Keratinocyte (primary cell): ENCODE data around the gene TDRD10. TPM values are rescaled to one million over a fixed set of nuclear protein-coding genes. Genes with fewer than 3 reads are reported as not detected.

Experiments
- DNase-seq: peaks from one replicate; pipeline ENCODE4 v3.0.0-alpha.2; 2011; ENCODE audit warnings: low read depth, missing footprints, low spot score
- FAIRE-seq: peaks from 2 replicates; lab custom pipeline; 2011; peaks lifted over from hg19 to GRCh38; lab: Jason Lieb, UNC
- H2AFZ ChIP-seq: 2 replicates; pipeline ENCODE4 v1.6.0; 2012; ENCODE audit warnings: low read length, control low read depth, inconsistent platforms; ENCODE audit not compliant: control insufficient read depth
- H3K27ac ChIP-seq: 2 replicates; pipeline ENCODE4 v1.5.1; 2011; ENCODE audit warnings: low read length; ENCODE audit not compliant: control insufficient read depth, insufficient read depth
- H3K27me3 ChIP-seq: 3 replicates; pipeline ENCODE4 v1.6.0; 2011; ENCODE audit warnings: low read length; ENCODE audit not compliant: control insufficient read depth, insufficient read depth; ENCODE audit errors: extremely low read depth
- H3K36me3 ChIP-seq, 2 experiments: 2 replicates in 1 of 2; 3 replicates in 1 of 2; pipeline ENCODE4 v1.5.1; 2011; ENCODE audit warnings: low read length in 2 of 2, mild to moderate bottlenecking in 1 of 2; ENCODE audit not compliant: control insufficient read depth in 2 of 2, insufficient read depth in 2 of 2; ENCODE audit errors: extremely low read depth in 1 of 2
- H3K4me1 ChIP-seq: 3 replicates; pipeline ENCODE4 v1.5.1; 2011; ENCODE audit warnings: low read length; ENCODE audit not compliant: control insufficient read depth, insufficient read depth; ENCODE audit errors: extremely low read depth
- H3K4me2 ChIP-seq: 3 replicates; pipeline ENCODE4 v1.6.0; 2011; ENCODE audit warnings: low read depth, low read length; ENCODE audit not compliant: control insufficient read depth, insufficient read depth; ENCODE audit errors: extremely low read depth
- H3K4me3 ChIP-seq, 3 experiments: fragments of 200-600 bp in 1 of 3; sonication (generic) in 1 of 3; 2 replicates in 2 of 3; 3 replicates in 1 of 3; pipeline ENCODE4 v1.5.1; 2011 to 2016; ENCODE audit warnings: low read length in 3 of 3, mild to moderate bottlenecking in 3 of 3, control low read depth in 2 of 3, inconsistent platforms in 1 of 3, low read depth in 1 of 3, mixed read lengths in 1 of 3, mixed run types in 1 of 3, moderate library complexity in 1 of 3; ENCODE audit not compliant: control insufficient read depth in 2 of 3, insufficient read depth in 2 of 3; ENCODE audit errors: extremely low read depth in 1 of 3
- H3K79me2 ChIP-seq: 2 replicates; pipeline ENCODE4 v1.6.0; 2012; ENCODE audit warnings: low read length; ENCODE audit not compliant: control insufficient read depth, insufficient read depth
- H3K9ac ChIP-seq: 3 replicates; pipeline ENCODE4 v1.6.0; 2011; ENCODE audit warnings: low read length; ENCODE audit not compliant: control insufficient read depth, insufficient read depth; ENCODE audit errors: extremely low read depth
- H3K9me1 ChIP-seq: 3 replicates; pipeline ENCODE4 v1.6.0; 2011; ENCODE audit warnings: low read length; ENCODE audit not compliant: control insufficient read depth, insufficient read depth; ENCODE audit errors: extremely low read depth
- H3K9me3 ChIP-seq: 2 replicates; pipeline ENCODE4 v1.5.1; 2012; ENCODE audit warnings: low read depth, low read length; ENCODE audit not compliant: control insufficient read depth
- H4K20me1 ChIP-seq: 3 replicates; pipeline ENCODE4 v1.6.0; 2011; ENCODE audit warnings: low read length; ENCODE audit not compliant: control insufficient read depth, insufficient read depth; ENCODE audit errors: extremely low read depth
- EZH2 ChIP-seq: IDR thresholded peaks from one replicate; pipeline ENCODE4 v1.6.1; 2012; ENCODE audit warnings: inconsistent platforms, mild to moderate bottlenecking, low read length, moderate library complexity
- dilution Hi-C: fragments of 300-500 bp; cut with MboI; formaldehyde crosslinking; loops from one replicate; pipeline ENCODE4 v1.7.0; 2020; ENCODE audit warnings: low sequenced_read_pairs; ENCODE audit not compliant: extremely low pct_ligation_motif_present
- polyA plus RNA-seq, 5 experiments: library from polyadenylated mRNA; depleted of rRNA in 3 of 5; stranded (reverse) in 3 of 5; stranded (forward) in 1 of 5; unstranded in 1 of 5; fragments of >200 nt; gene quantifications; 1 replicate in 1 of 5; 2 replicates in 3 of 5; 3 replicates in 1 of 5; pipeline versions ENCODE4 v1.2.1 to v1.2.3, GENCODE V29; 2011 to 2012; ENCODE audit warnings: missing spikeins in 2 of 5, low read depth in 1 of 5, low replicate concordance in 1 of 5
- TF ChIP-seq, protein P1 (sequence below), 3 experiments: IDR thresholded peaks in 1 of 3; conservative IDR thresholded peaks in 1 of 3; optimal IDR thresholded peaks in 1 of 3; 2 replicates in 2 of 3; 3 replicates in 1 of 3; pipeline versions ENCODE3 to v1.5.1; 2011; ENCODE audit warnings: low read length in 3 of 3, mild to moderate bottlenecking in 3 of 3, moderate library complexity in 2 of 3, control low read depth in 1 of 3, inconsistent platforms in 1 of 3; ENCODE audit not compliant: insufficient read depth in 2 of 3; ENCODE audit errors: extremely low read depth in 1 of 3

The TDRD10 gene
- polyA plus RNA-seq, 1 donor (not counting 4 experiments of a cell fraction or from before 2014, with no cell fraction given) = not detected

DNA sequence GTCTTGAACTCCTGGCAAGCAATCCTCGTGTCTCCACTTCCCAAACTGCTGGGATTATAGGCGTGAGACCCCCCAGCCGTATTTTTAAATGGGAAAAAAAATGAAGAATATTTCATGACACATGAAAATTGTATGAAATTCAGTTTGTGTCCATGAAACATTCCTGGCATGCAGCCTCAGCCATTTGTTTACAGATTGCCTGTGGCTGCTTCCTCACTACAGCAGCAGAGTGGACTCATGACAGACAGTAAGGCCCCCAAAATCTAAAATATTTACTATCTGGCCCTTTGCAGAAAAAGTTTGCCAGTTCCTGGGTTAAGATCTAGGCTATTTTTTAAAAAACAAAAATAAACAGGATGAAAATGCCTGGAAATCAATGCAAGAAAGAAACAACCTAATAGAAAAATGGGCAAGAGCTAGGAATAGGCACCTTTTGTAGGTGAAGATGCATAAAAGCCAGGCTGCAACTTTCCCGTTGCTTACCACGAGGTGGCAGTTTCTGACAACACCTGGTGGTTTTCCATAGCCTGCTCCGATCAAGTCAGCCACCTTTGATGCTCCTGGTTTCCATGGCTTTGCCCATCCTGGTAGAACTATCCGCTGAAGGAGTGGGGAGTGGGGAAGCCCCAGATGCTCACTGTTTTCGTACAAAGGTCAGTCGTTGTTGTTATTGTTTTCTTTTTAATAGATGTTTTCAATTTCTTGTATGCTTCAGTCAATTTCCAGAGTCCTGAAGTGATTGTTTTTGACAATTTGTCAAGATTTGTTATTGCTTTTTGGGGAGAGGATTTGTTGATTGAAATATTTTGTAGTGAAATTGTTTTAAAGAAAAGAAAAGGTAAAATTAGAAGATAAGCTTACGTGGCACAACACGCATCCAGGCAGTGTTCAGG is 32.2 kb downstream of the TDRD10 start:
- H4K20me1 ChIP-seq = no peaks in the 10 kb centered on the region
- dilution Hi-C loops = no loop called here
- FAIRE-seq (peak; percentile 53), DNase-seq (no peak)
- H3K27me3 ChIP-seq = peaks cover 13% of the 10 kb centered on the region
- no peaks in the 10 kb centered on the region for H3K9me1 ChIP-seq
- no peak overlapping the region for H3K9ac ChIP-seq
- H3K27ac ChIP-seq = no peak overlapping the region
- no peak overlapping the region for H2AFZ ChIP-seq
- no peaks in the 10 kb centered on the region for H3K4me1 ChIP-seq
- H3K4me2 ChIP-seq = no peak overlapping the region
- H3K4me3 ChIP-seq = no peak overlapping the region
- no peaks in the 10 kb centered on the region for H3K9me3 ChIP-seq
- TF ChIP-seq, protein P1, sequence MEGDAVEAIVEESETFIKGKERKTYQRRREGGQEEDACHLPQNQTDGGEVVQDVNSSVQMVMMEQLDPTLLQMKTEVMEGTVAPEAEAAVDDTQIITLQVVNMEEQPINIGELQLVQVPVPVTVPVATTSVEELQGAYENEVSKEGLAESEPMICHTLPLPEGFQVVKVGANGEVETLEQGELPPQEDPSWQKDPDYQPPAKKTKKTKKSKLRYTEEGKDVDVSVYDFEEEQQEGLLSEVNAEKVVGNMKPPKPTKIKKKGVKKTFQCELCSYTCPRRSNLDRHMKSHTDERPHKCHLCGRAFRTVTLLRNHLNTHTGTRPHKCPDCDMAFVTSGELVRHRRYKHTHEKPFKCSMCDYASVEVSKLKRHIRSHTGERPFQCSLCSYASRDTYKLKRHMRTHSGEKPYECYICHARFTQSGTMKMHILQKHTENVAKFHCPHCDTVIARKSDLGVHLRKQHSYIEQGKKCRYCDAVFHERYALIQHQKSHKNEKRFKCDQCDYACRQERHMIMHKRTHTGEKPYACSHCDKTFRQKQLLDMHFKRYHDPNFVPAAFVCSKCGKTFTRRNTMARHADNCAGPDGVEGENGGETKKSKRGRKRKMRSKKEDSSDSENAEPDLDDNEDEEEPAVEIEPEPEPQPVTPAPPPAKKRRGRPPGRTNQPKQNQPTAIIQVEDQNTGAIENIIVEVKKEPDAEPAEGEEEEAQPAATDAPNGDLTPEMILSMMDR (optimal IDR thresholded peaks at IDR 0.05 in 1 of 3, IDR thresholded peaks at IDR 0.05 in 1 of 3, conservative IDR thresholded peaks at IDR 0.05 in 1 of 3; ENCODE audit: extremely low read depth in 1 of 3, insufficient read depth in 2 of 3, low read length in 3 of 3) = peak; percentile 80 to 87 (median 85)
- TF ChIP-seq EZH2 = no peak
- H3K36me3 ChIP-seq = no peaks in the 10 kb centered on the region
- H3K79me2 ChIP-seq = no peaks in the 10 kb centered on the region

DNA sequence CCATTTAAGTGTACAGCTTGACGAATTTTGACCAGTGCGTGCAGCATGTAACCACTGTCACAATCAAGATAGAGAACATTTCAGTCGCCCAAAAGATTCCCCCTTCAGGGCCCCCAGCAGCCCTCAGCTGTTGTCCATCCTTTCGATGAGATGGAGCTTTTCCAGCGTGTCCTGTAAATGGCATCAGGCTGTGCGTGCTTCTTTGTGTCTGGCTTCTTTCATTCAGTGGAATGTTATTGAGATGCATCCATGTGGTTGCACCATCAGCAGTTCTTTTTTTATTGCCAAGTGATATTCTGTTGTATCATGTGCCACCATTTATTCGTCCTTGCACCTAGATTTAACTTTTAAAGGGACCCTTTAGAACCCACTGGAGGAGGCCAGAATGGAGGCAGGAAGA is 34.6 kb downstream of the TDRD10 start:
- Histone ChIP-seq H3K27ac (no peak overlapping the region), H3K36me3 (no peaks in the 10 kb centered on the region), H2AFZ (no peak overlapping the region), H3K79me2 (no peaks in the 10 kb centered on the region), H3K4me3 (no peak overlapping the region), H3K9me3 (no peaks in the 10 kb centered on the region), H3K4me2 (no peak overlapping the region), H3K4me1 (no peaks in the 10 kb centered on the region), H3K27me3 (peaks cover 20% of the 10 kb centered on the region), H3K9me1 (no peaks in the 10 kb centered on the region), H4K20me1 (no peaks in the 10 kb centered on the region), H3K9ac (no peak overlapping the region)
- dilution Hi-C loops = no loop called here
- DNase-seq (no peak), FAIRE-seq (no peak)
- TF ChIP-seq EZH2 = no peak
- TF ChIP-seq, protein P1 (optimal IDR thresholded peaks at IDR 0.05 in 1 of 3, IDR thresholded peaks at IDR 0.05 in 1 of 3, conservative IDR thresholded peaks at IDR 0.05 in 1 of 3; ENCODE audit: extremely low read depth in 1 of 3, insufficient read depth in 2 of 3, low read length in 3 of 3) = no peak
